H1 (cell line): ENCODE measurements around the gene PBXIP1. TPM values are rescaled to one million over a fixed set of nuclear protein-coding genes. Genes with fewer than 3 reads are reported as not detected.

Experiments
- ATF2 ChIP-seq: IDR thresholded peaks from 2 replicates; pipeline ENCODE4 v1.6.1; 2012; ENCODE audit warnings: low read length, inconsistent platforms
- BACH1 ChIP-seq: IDR thresholded peaks from 2 replicates; pipeline ENCODE4 v1.6.1; 2012; ENCODE audit warnings: low read length, improper control_type of control experiment
- BCL11A ChIP-seq, 2 experiments: IDR thresholded peaks; one replicate each; pipeline ENCODE4 v1.6.1; 2011; ENCODE audit warnings: low read depth in 2 of 2, low read length in 2 of 2, mild to moderate bottlenecking in 2 of 2
- CBX5 ChIP-seq: fragments of 300-800, 300-1000 bp; sonication (generic); IDR thresholded peaks from 2 replicates; pipeline ENCODE4 v1.7.1; 2016; ENCODE audit warnings: antibody characterized with exemption, low read length, low read depth
- CEBPB ChIP-seq: IDR thresholded peaks from 2 replicates; pipeline ENCODE4 v1.6.1; 2012; ENCODE audit warnings: low read depth, low read length
- CHD2 ChIP-seq: IDR thresholded peaks from 2 replicates; pipeline ENCODE4 v1.6.1; 2012; ENCODE audit warnings: low read length, improper control_type of control experiment
- EP300 ChIP-seq, 2 experiments: IDR thresholded peaks; 1 replicate in 1 of 2; 2 replicates in 1 of 2; pipeline ENCODE4 v1.6.1; 2011 to 2012; ENCODE audit warnings: low read depth in 2 of 2, low read length in 2 of 2, mild to moderate bottlenecking in 2 of 2, borderline replicate concordance in 1 of 2, inconsistent platforms in 1 of 2, moderate library complexity in 1 of 2
- EZH2 ChIP-seq: fragments of 200-600 bp; sonication (generic); IDR thresholded peaks from 2 replicates; pipeline ENCODE4 v1.7.1; 2012; ENCODE audit warnings: low read depth, mild to moderate bottlenecking, moderate library complexity, low read length, inconsistent platforms; ENCODE audit not compliant: severe bottlenecking
- GABPA ChIP-seq: IDR thresholded peaks from 2 replicates; pipeline ENCODE4 v1.6.1; 2011; ENCODE audit warnings: mild to moderate bottlenecking, low read length, moderate library complexity, borderline replicate concordance; ENCODE audit not compliant: insufficient read depth
- GTF2F1 ChIP-seq: IDR thresholded peaks from 2 replicates; pipeline ENCODE4 v1.6.1; 2012; ENCODE audit warnings: low read depth, low read length, improper control_type of control experiment, borderline replicate concordance
- JUN ChIP-seq: IDR thresholded peaks from 2 replicates; pipeline ENCODE4 v1.6.1; 2011; ENCODE audit warnings: low read depth, mild to moderate bottlenecking, improper control_type of control experiment, low read length
- KDM5A ChIP-seq: fragments of 200-600 bp; IDR thresholded peaks from 2 replicates; pipeline ENCODE4 v1.7.1; 2012; ENCODE audit warnings: mild to moderate bottlenecking, low read length, inconsistent platforms, mixed read lengths
- MAFK ChIP-seq: IDR thresholded peaks from 2 replicates; pipeline ENCODE4 v1.6.1; 2012; ENCODE audit warnings: low read depth, mild to moderate bottlenecking, improper control_type of control experiment, low read length
- NRF1 ChIP-seq: IDR thresholded peaks from 2 replicates; pipeline ENCODE4 v1.6.1; 2011; ENCODE audit warnings: mild to moderate bottlenecking, low read depth, low read length, improper control_type of control experiment
- PHF8 ChIP-seq: fragments of 200-600 bp; sonication (generic); conservative IDR thresholded peaks from 2 replicates; pipeline ENCODE4 v1.7.1; 2012; ENCODE audit warnings: low read depth, mild to moderate bottlenecking, inconsistent platforms, low read length, moderate library complexity
- POLR2AphosphoS5 ChIP-seq: IDR thresholded peaks from 2 replicates; pipeline ENCODE4 v1.6.1; 2011; ENCODE audit warnings: low read depth, low read length
- RBBP5 ChIP-seq: IDR thresholded peaks from 2 replicates; pipeline ENCODE4 v1.7.1; 2012; ENCODE audit warnings: low read depth, mild to moderate bottlenecking, inconsistent platforms, low read length, moderate library complexity, borderline replicate concordance
- RFX5 ChIP-seq: IDR thresholded peaks from 2 replicates; pipeline ENCODE4 v1.6.1; 2011; ENCODE audit warnings: low read depth, low read length, improper control_type of control experiment, borderline replicate concordance
- SP4 ChIP-seq: IDR thresholded peaks from 2 replicates; pipeline ENCODE4 v1.6.1; 2012; ENCODE audit warnings: low read length, inconsistent platforms
- SRF ChIP-seq: IDR thresholded peaks from 2 replicates; pipeline ENCODE4 v1.6.1; 2011; ENCODE audit warnings: mild to moderate bottlenecking, low read depth, low read length, moderate library complexity
- SUZ12 ChIP-seq: fragments of 200-600 bp; sonication (generic); IDR thresholded peaks from 2 replicates; pipeline ENCODE4 v1.6.1; 2012; ENCODE audit warnings: mild to moderate bottlenecking, inconsistent platforms, low read length, moderate library complexity, mixed read lengths
- TAF1 ChIP-seq: IDR thresholded peaks from 2 replicates; pipeline ENCODE4 v1.6.1; 2011; ENCODE audit warnings: mild to moderate bottlenecking, low read depth, low read length
- polyA plus RNA-seq, 7 experiments: library from polyadenylated mRNA; depleted of rRNA in 3 of 7; stranded (reverse) in 5 of 7; unstranded in 2 of 7; fragments of >200 nt in 5 of 7; fragments of 200-250 nt in 2 of 7; gene quantifications; 1 replicate in 5 of 7; 2 replicates in 1 of 7; 4 replicates in 1 of 7; pipeline versions ENCODE4 v1.2.1 to v1.2.3, GENCODE V29; 2011 to 2013; ENCODE audit warnings: missing spikeins in 2 of 7, mixed read lengths in 2 of 7
- total RNA-seq: library from RNA; stranded (reverse); fragmentation: NEBNext Ultra II Directional; extraction: Animal tissue kit (Norgen Biotek cat#: 25700); gene quantifications from 2 replicates; pipeline ENCODE4 v1.2.1, GENCODE V29; 2021
- TF ChIP-seq, protein P1 (sequence below): IDR thresholded peaks from 2 replicates; pipeline ENCODE4 v1.6.1; 2012; ENCODE audit warnings: inconsistent platforms

Gene PBXIP1
- total and polyA plus RNA-seq, 2 of the 8 experiments (the other 6 are each of a cell fraction or from before 2014, with no cell fraction given), result 12.0 to 19.8 TPM

DNA sequence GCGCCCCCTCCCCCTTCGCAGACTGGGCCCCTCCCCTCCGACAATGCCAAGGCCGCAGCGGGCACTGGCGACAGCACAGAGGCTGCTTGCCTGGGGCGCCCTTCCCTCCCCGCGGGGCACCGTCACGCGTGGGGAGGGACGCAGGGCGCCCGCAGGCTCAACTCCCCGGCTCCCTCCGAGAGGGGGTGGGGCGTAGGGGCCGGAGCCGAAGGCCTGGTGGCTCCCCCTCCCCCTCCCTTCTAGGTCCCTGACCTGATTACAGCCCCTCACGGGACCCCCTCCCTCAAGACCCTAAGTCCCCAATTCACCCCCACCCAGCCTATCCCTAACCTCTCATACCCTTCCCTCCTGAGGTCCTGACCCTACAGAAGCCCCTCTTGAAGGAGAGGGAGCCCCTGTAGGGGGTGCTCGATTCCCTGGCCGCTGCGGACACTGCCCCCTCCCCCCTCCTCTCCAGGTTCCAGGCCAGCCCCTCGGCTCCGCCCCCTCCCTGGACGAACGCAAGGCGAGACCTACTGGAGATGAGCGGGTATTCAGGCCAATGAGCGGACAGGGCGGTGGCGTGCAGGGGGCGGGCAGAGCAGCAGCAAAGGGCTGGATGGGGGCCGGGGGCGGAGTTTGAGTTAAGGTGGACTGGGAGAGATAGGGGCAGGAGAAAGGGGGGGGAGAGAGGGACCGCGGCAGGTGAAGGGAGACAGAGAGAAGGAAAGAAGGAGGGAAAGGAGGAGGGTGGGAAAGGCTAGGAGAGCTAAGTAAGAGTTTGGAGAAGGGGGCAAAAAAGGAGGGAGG is 46.0 kb upstream of the PBXIP1 start (continued):
- TF ChIP-seq PHF8 (0 out of 2 replicates have a peak, but pooled peaks have one; percentile 27), KDM5A (no peak), ATF2 (no peak), SP4 (no peak; the same call in 1 of the 2 replicates), EZH2 (no peak), RBBP5 (no peak), SUZ12 (no peak), GABPA (no peak), CHD2 (peak; percentile 77), TAF1 (no peak), GTF2F1 (no peak), EP300 (IDR thresholded peaks at IDR 0.05; ENCODE audit: borderline replicate concordance in 1 of 2, low read depth in 2 of 2, low read length in 2 of 2) (no peak; a peak in 1 of 3 replicates), RFX5 (no peak), JUN (no peak), CEBPB (no peak), BACH1 (peak; percentile 78), POLR2AphosphoS5 (no peak), BCL11A (IDR thresholded peaks at IDR 0.05; ENCODE audit: low read depth in 2 of 2, low read length in 2 of 2) (no peak), CBX5 (no peak), NRF1 (no peak), SRF (no peak), MAFK (no peak)
- TF ChIP-seq, protein P1, sequence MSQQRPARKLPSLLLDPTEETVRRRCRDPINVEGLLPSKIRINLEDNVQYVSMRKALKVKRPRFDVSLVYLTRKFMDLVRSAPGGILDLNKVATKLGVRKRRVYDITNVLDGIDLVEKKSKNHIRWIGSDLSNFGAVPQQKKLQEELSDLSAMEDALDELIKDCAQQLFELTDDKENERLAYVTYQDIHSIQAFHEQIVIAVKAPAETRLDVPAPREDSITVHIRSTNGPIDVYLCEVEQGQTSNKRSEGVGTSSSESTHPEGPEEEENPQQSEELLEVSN, result no peak
